BJ (cell line): ENCODE data around the gene TSPAN6. TPM values are rescaled to one million over a fixed set of nuclear protein-coding genes. Genes with fewer than 3 reads are reported as not detected.

Experiments
- CTCF ChIA-PET: fragments of 350-600 bp; formaldehyde crosslinking; extraction: SDS; loops from one replicate; lab custom pipeline; 2021; ENCODE audit warnings: antibody characterized with exemption, inconsistent platforms; lab: Yijun Ruan, JAX
- POLR2A ChIA-PET: fragments of 300-600 bp; sonication (Branson Sonifier 250); formaldehyde crosslinking; extraction: SDS; loops from one replicate; lab custom pipeline; 2021; ENCODE audit warnings: antibody characterized with exemption; lab: Charles Lee
- DNase-seq: peaks from one replicate; pipeline ENCODE4 v3.0.0-alpha.2; 2011; ENCODE audit warnings: low read depth
- H3K27me3 ChIP-seq: 2 replicates; pipeline ENCODE4 v1.6.0; 2011; ENCODE audit warnings: low read length; ENCODE audit not compliant: control insufficient read depth, insufficient read depth
- H3K36me3 ChIP-seq: 2 replicates; pipeline ENCODE4 v1.5.1; 2011; ENCODE audit warnings: low read length; ENCODE audit not compliant: control insufficient read depth, insufficient read depth
- H3K4me3 ChIP-seq: 2 replicates; pipeline ENCODE4 v1.5.1; 2011; ENCODE audit warnings: low read depth, mild to moderate bottlenecking, control low read depth, low read length
- CTCF ChIP-seq: IDR thresholded peaks from 2 replicates; pipeline ENCODE4 v1.5.1; 2011; ENCODE audit warnings: low read depth, mild to moderate bottlenecking, control low read depth, inconsistent platforms, low read length, moderate library complexity; ENCODE audit not compliant: insufficient read depth
- polyA plus RNA-seq: library from polyadenylated mRNA; depleted of rRNA; stranded (reverse); fragments of >200 nt; gene quantifications from 2 replicates; pipeline ENCODE4 v1.2.3, GENCODE V29; 2011; rRNA removed

The TSPAN6 gene
- polyA plus RNA-seq, 1 experiment, result 8.8 TPM

DNA sequence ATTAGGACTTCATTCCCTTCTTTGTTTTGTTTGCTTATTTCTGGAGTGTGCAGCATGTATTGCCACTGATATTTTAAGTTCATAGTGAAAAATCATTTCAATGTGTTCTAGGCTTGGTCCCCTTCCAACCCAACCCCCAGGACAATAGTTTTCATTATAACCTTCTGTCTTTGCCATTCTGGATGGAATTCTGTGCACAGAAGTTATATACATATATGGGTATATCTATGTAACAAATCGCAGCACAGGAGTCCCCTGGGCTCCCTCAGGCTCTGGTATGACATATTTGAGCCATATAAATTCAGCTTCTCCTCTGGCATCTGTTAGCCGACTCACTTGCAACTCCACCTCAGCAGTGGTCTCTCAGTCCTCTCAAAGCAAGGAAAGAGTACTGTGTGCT, 52.0 kb downstream of the TSPAN6 start, which contains the start of gene TNMD:
Gene TNMD (plus strand): TSS at position 326 of the 400 bp plus-strand sequence. CDS start 83 bp downstream, outside the sequence.
- CTCF ChIA-PET, result no interaction called here
- TF ChIP-seq CTCF, result no peak
- no peaks in the 10 kb centered on the region for H3K36me3 ChIP-seq

More for the DNA sequence above, 52.0 kb downstream of the TSPAN6 start, which contains the start of gene TNMD:
- H3K4me3 ChIP-seq, result no peak within 1 kb of the TSS
- no peak for DNase-seq
- H3K27me3 ChIP-seq, result no peaks in the 10 kb centered on the region
- POLR2A ChIA-PET, result no interaction called here

Other genes with a start within 250 kb of the TSPAN6 start
- gene PCDH19, start 226.5 kb downstream of the TSPAN6 start, polyA plus RNA-seq, result 0.01 TPM in 1 of 2 replicates, not detected in the other
- not detected in 2 replicates for gene TNMD, start 51.9 kb downstream of the TSPAN6 start, polyA plus RNA-seq
- gene SRPX2, start 7.4 kb upstream of the TSPAN6 start, polyA plus RNA-seq, result 47.3 and 52.7 TPM in 2 replicates
- gene SYTL4, start 95.3 kb upstream of the TSPAN6 start, polyA plus RNA-seq, result 3.3 and 5.0 TPM in 2 replicates
- gene CSTF2, start 183.6 kb upstream of the TSPAN6 start, polyA plus RNA-seq, result 20.4 and 21.4 TPM in 2 replicates
- gene NOX1, start 237.6 kb upstream of the TSPAN6 start, polyA plus RNA-seq, result not detected in 2 replicates